BJ (cell line): ENCODE measurements around the gene PRTFDC1. TPM values are rescaled to one million over a fixed set of nuclear protein-coding genes. Genes with fewer than 3 reads are reported as not detected.

ENCODE experiments used
- CTCF ChIA-PET: fragments of 350-600 bp; formaldehyde crosslinking; extraction: SDS; loops from one replicate; lab custom pipeline; 2021; ENCODE audit warnings: antibody characterized with exemption, inconsistent platforms; lab: Yijun Ruan, JAX
- POLR2A ChIA-PET: fragments of 300-600 bp; sonication (Branson Sonifier 250); formaldehyde crosslinking; extraction: SDS; loops from one replicate; lab custom pipeline; 2021; ENCODE audit warnings: antibody characterized with exemption; lab: Charles Lee
- DNase-seq: peaks from one replicate; pipeline ENCODE4 v3.0.0-alpha.2; 2011; ENCODE audit warnings: low read depth
- H3K27me3 ChIP-seq: 2 replicates; pipeline ENCODE4 v1.6.0; 2011; ENCODE audit warnings: low read length; ENCODE audit not compliant: control insufficient read depth, insufficient read depth
- H3K36me3 ChIP-seq: 2 replicates; pipeline ENCODE4 v1.5.1; 2011; ENCODE audit warnings: low read length; ENCODE audit not compliant: control insufficient read depth, insufficient read depth
- H3K4me3 ChIP-seq: 2 replicates; pipeline ENCODE4 v1.5.1; 2011; ENCODE audit warnings: low read depth, mild to moderate bottlenecking, control low read depth, low read length
- CTCF ChIP-seq: IDR thresholded peaks from 2 replicates; pipeline ENCODE4 v1.5.1; 2011; ENCODE audit warnings: low read depth, mild to moderate bottlenecking, control low read depth, inconsistent platforms, low read length, moderate library complexity; ENCODE audit not compliant: insufficient read depth
- polyA plus RNA-seq: library from polyadenylated mRNA; depleted of rRNA; stranded (reverse); fragments of >200 nt; gene quantifications from 2 replicates; pipeline ENCODE4 v1.2.3, GENCODE V29; 2011

Gene PRTFDC1
- polyA plus RNA-seq, 1 experiment: 8.1 TPM

DNA sequence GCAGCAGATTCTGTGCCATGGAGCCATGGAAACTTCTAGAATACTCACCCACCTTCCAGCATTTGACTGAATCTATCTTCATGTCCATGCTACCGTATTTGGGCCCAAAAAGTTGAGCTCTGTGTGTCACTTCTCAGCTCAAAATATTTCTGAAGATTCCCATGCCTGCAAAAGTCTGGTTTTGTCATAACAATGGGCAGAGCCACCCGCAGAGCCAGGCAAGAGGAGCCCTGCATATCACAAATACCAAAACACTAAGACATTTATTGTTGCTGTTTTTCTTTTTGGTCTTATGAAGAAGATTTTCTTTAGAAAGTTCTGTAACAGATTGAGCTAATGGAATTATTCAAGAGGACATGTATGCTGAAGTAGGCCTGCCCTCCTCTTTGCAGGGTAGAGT, 68.1 kb downstream of the PRTFDC1 start:
- no peak for TF ChIP-seq CTCF
- CTCF ChIA-PET: no interaction called here
- POLR2A ChIA-PET: no interaction called here
- no peak for DNase-seq
- Histone ChIP-seq H3K27me3 (no peaks in the 10 kb centered on the region), H3K4me3 (no peak overlapping the region), H3K36me3 (no peaks in the 10 kb centered on the region)

DNA sequence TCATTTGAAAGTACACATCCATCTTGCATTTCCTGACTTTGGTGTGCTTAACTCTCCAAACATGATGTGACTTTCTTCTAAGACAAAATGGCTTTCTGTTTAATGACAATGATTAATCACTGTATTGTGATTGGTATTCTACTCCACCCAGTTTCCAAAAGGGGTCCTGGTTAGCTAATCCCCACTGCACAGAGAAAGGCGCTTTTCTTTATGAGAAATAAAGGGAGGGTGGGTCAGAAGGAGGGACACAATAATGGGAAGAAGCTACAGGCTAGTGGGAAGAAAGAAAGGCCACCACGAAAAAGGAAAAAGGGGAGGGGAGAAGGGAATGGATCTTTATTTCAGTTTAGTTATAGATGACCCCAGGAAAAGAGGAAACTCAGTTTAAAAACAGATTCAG, 69.2 kb downstream of the PRTFDC1 start:
- H3K36me3 ChIP-seq: no peaks in the 10 kb centered on the region
- ChIA-PET CTCF (interaction anchor here (0.6 kb wide), 1 partner anchor 127 kb away, joined by 4 read pairs; no protein-coding TSS in a partner anchor), POLR2A (no interaction called here)
- H3K4me3 ChIP-seq: no peak overlapping the region
- no peak for DNase-seq
- no peaks in the 10 kb centered on the region for H3K27me3 ChIP-seq
- no peak for TF ChIP-seq CTCF

- H3K36me3 ChIP-seq: no peaks in the 10 kb centered on the region
- POLR2A ChIA-PET: no interaction called here
- H3K4me3 ChIP-seq: no peak overlapping the region
- DNase-seq: no peak
- no peaks in the 10 kb centered on the region for H3K27me3 ChIP-seq
- no peak for TF ChIP-seq CTCF
- CTCF ChIA-PET: interaction anchor here (0.6 to 1.2 kb wide), 2 partner anchors 12 to 67 kb away, joined by 3 to 5 read pairs; no protein-coding TSS in a partner anchor
Observed at GRCh38 chr10:24882047-24882698, 70.2 kb downstream of the PRTFDC1 start.

DNA sequence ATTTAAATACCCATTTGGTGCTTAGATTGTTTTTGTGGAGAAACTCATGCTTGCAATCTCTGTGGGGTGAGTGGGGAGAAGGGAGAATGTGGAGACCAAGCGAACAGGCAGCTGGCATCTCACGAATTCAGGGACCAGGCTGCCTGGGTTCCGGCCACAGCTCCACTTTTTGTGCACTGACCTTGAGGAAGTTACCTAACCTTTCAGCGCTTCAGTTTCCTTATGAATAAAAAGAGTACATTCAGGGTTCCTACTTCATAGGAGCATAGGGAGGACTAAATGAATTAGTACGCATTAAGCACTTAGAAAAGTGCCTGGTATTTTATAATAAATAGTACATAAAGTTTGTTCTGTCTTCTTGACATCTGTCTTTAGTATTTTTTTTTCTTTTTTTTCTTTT, 72.5 kb downstream of the PRTFDC1 start:
- ChIA-PET CTCF (no interaction called here), POLR2A (no interaction called here)
- Histone ChIP-seq H3K4me3 (no peak overlapping the region), H3K27me3 (no peaks in the 10 kb centered on the region), H3K36me3 (no peaks in the 10 kb centered on the region)
- TF ChIP-seq CTCF: no peak
- no peak for DNase-seq

GRCh38 chr10:24874133-24874532, 78.3 kb downstream of the PRTFDC1 start:
- DNase-seq: no peak
- H3K36me3 ChIP-seq: no peaks in the 10 kb centered on the region
- no peak for TF ChIP-seq CTCF
- H3K27me3 ChIP-seq: no peaks in the 10 kb centered on the region
- no peak overlapping the region for H3K4me3 ChIP-seq
- ChIA-PET POLR2A (no interaction called here), CTCF (no interaction called here)
